HepG2 (cell line): ENCODE measurements around the gene SLC12A2. TPM values are rescaled to one million over a fixed set of nuclear protein-coding genes. Genes with fewer than 3 reads are reported as not detected.
A peak's percentile ranks its signal among the peaks of the same experiment; 100 is the strongest.

Experiments
- ATAC-seq: fragments of 200-7000 bp; cut with Tn5 transposase; 3 replicates; pipeline ENCODE4 v1.9.1; 2020; ENCODE audit warnings: mild to moderate bottlenecking, moderate library complexity
- BruUV-seq: library from RNA; stranded (reverse); fragments of 400-500 nt; replicated peaks from 2 replicates; lab custom pipeline; 2021; lab: Mats Ljungman, UMichigan
- CTCF ChIA-PET: fragments of 300-600 bp; formaldehyde crosslinking; extraction: SDS; loops from one replicate; lab custom pipeline; 2021; ENCODE audit warnings: low total read pairs, inconsistent platforms, low intra/inter-chr PET ratio; lab: Yijun Ruan, JAX
- POLR2A ChIA-PET: fragments of 350-600 bp; sonication (Branson Sonifier 250); formaldehyde crosslinking; loops from one replicate; lab custom pipeline; 2020; ENCODE audit warnings: antibody characterized with exemption, inconsistent platforms; lab: Yijun Ruan, JAX
- DNase-seq: peaks from one replicate; pipeline ENCODE4 v3.0.0-alpha.2; 2015; ENCODE audit warnings: low spot score
- FAIRE-seq: peaks from 3 replicates; lab custom pipeline; 2011; peaks lifted over from hg19 to GRCh38; lab: Jason Lieb, UNC
- H2AFZ ChIP-seq: one replicate; pipeline ENCODE4 v1.6.1; 2011; ENCODE audit warnings: low read length, inconsistent platforms
- H3K27ac ChIP-seq: fragments of 300-600 bp; 3 replicates; pipeline ENCODE4 v1.8.0; 2011; ENCODE audit warnings: mixed run types, mild to moderate bottlenecking, mixed read lengths, low read length, inconsistent platforms; ENCODE audit not compliant: insufficient read depth; ENCODE audit errors: extremely low read length
- H3K27me3 ChIP-seq, 2 experiments: fragments of 200-600 bp in 1 of 2; 2 replicates in 1 of 2; 3 replicates in 1 of 2; pipeline versions ENCODE4 v1.6.0 to v1.8.0; 2011; ENCODE audit warnings: low read length in 2 of 2, mild to moderate bottlenecking in 2 of 2, moderate library complexity in 2 of 2, inconsistent platforms in 1 of 2; ENCODE audit not compliant: insufficient read depth in 2 of 2, control insufficient read depth in 1 of 2
- H3K36me3 ChIP-seq, 2 experiments: fragments of 200-600 bp in 1 of 2; replicated peaks in 1 of 2; 2 replicates in 1 of 2; 3 replicates in 1 of 2; pipeline versions ENCODE4 v1.5.1 to v1.8.0; 2011; ENCODE audit warnings: low read length in 2 of 2, inconsistent platforms in 1 of 2; ENCODE audit not compliant: insufficient read depth in 2 of 2, control insufficient read depth in 1 of 2
- H3K4me1 ChIP-seq: 2 replicates; pipeline ENCODE4 v1.5.1; 2012; ENCODE audit warnings: low read length, inconsistent platforms; ENCODE audit not compliant: insufficient read depth
- H3K4me2 ChIP-seq: 2 replicates; pipeline ENCODE4 v1.6.0; 2011; ENCODE audit warnings: low read depth, low read length, inconsistent platforms
- H3K4me3 ChIP-seq, 3 experiments: fragments of 200-600 bp in 1 of 3; sonication (generic), shearing (Covaris generic) in 1 of 3; replicated peaks in 1 of 3; 2 replicates each; pipeline ENCODE4 v1.5.1; 2011 to 2016; ENCODE audit warnings: low read length in 3 of 3, inconsistent platforms in 2 of 3, low read depth in 2 of 3, mild to moderate bottlenecking in 2 of 3, control low read depth in 1 of 3, mixed read lengths in 1 of 3; ENCODE audit not compliant: insufficient read depth in 1 of 3
- H3K79me2 ChIP-seq: one replicate; pipeline ENCODE4 v1.6.1; 2011; ENCODE audit warnings: low read length, inconsistent platforms; ENCODE audit not compliant: insufficient read depth
- H3K9ac ChIP-seq: 2 replicates; pipeline ENCODE4 v1.6.0; 2011; ENCODE audit warnings: mild to moderate bottlenecking, low read depth, low read length, inconsistent platforms; ENCODE audit not compliant: insufficient read depth
- H3K9me3 ChIP-seq: 2 replicates; pipeline ENCODE4 v1.5.1; 2012; ENCODE audit warnings: mild to moderate bottlenecking, low read length
- H4K20me1 ChIP-seq: 2 replicates; pipeline ENCODE4 v1.6.0; 2011; ENCODE audit warnings: inconsistent platforms, mild to moderate bottlenecking, low read length, moderate library complexity; ENCODE audit not compliant: insufficient read depth
- ATF7 ChIP-seq, 2 experiments: fragments of 450-650 bp in 1 of 2; sonication (generic) in 1 of 2; formaldehyde crosslinking in 1 of 2; IDR thresholded peaks; 2 replicates each; pipeline versions ENCODE4 v1.4.0 to v1.6.1; 2016 to 2020; ENCODE audit warnings: antibody characterized with exemption in 1 of 2, mild to moderate bottlenecking in 1 of 2, missing genetic modification reagents in 1 of 2
- MED13 ChIP-seq: sonication (generic); formaldehyde crosslinking; IDR thresholded peaks from 2 replicates; pipeline ENCODE4 v1.5.0; 2020; ENCODE audit warnings: missing genetic modification reagents
- PATZ1 ChIP-seq: sonication (generic); formaldehyde crosslinking; IDR thresholded peaks from 2 replicates; pipeline ENCODE4 v1.4.0; 2020; ENCODE audit warnings: missing genetic modification reagents
- POLR2AphosphoS2 ChIP-seq: IDR thresholded peaks from 2 replicates; pipeline ENCODE4 v1.6.1; 2011; ENCODE audit warnings: low read depth, low read length, improper control_type of control experiment
- SOX5 ChIP-seq: IDR thresholded peaks from 2 replicates; pipeline ENCODE4 v1.6.1; 2016; ENCODE audit warnings: borderline replicate concordance
- XRCC5 ChIP-seq: fragments of 200-400 bp; formaldehyde crosslinking; optimal IDR thresholded peaks from 2 replicates; pipeline ENCODE3; 2017; ENCODE audit warnings: mild to moderate bottlenecking, low read length
- WGBS: methylation state at CpG from one replicate; pipeline ENCODE4 v1.1.6; 2017; ENCODE audit warnings: low lambda C conversion rate; 5-methylcytosine and 5-hydroxymethylcytosine counted together
- in situ Hi-C: cut with HindIII; loops from 2 replicates; pipeline ENCODE4 v1.10.0; 2017; ENCODE audit warnings: low pct_unique_long_range_greater_than_20kb; ENCODE audit not compliant: extremely low pct_ligation_motif_present
- intact Hi-C: fragments of 100-400 bp; cut with micrococcal nuclease; formaldehyde crosslinking; loops from one replicate; pipeline ENCODE4 v1.10.0; 2022; ENCODE audit not compliant: unreplicated experiment
- polyA plus RNA-seq, 8 experiments: library from polyadenylated mRNA; depleted of rRNA in 3 of 8; stranded (reverse) in 7 of 8; unstranded in 1 of 8; fragments of >200 nt; fragmentation: Illumina TruSeq in 4 of 8; extraction: Trizol in 4 of 8; gene quantifications; 2 replicates each; pipeline versions ENCODE4 v1.2.1 to v1.2.3, GENCODE V29; 2011 to 2016; ENCODE audit warnings: low read depth in 4 of 8, missing spikeins in 1 of 8, mixed read lengths in 1 of 8; ENCODE audit not compliant: insufficient read depth in 1 of 8
- total RNA-seq, 5 experiments: library from RNA; depleted of rRNA; stranded (reverse); fragments of >200 nt; fragmentation: Illumina TruSeq; extraction: Trizol; gene quantifications; 2 replicates each; pipeline ENCODE4 v1.2.3, GENCODE V29; 2016; ENCODE audit warnings: low read depth in 1 of 5
- TF ChIP-seq, protein P1 (sequence below): sonication (generic); formaldehyde crosslinking; IDR thresholded peaks from 2 replicates; pipeline ENCODE4 v1.5.1; 2020; ENCODE audit warnings: mild to moderate bottlenecking, missing genetic modification reagents, borderline replicate concordance
- TF ChIP-seq, protein P2 (sequence below): sonication (generic); formaldehyde crosslinking; IDR thresholded peaks from 2 replicates; pipeline ENCODE4 v1.4.0; 2020; ENCODE audit warnings: mild to moderate bottlenecking, missing genetic modification reagents
- TF ChIP-seq, protein P3 (sequence below): sonication (generic); formaldehyde crosslinking; IDR thresholded peaks from 2 replicates; pipeline ENCODE4 v1.4.0; 2020; ENCODE audit warnings: low read depth, mild to moderate bottlenecking, missing genetic modification reagents

Gene SLC12A2
- total and polyA plus RNA-seq, 2 of the 13 experiments (the other 11 are each of a cell fraction or from before 2014, with no cell fraction given): 4.0 to 9.7 TPM

- in situ Hi-C loops: no loop called here
- ChIA-PET CTCF (no interaction called here), POLR2A (no interaction called here)
- Histone ChIP-seq H2AFZ (no peak overlapping the region), H3K9ac (no peak overlapping the region), H3K27me3 (no peaks in the 10 kb centered on the region), H3K9me3 (no peaks in the 10 kb centered on the region), H3K79me2 (no peaks in the 10 kb centered on the region), H4K20me1 (no peaks in the 10 kb centered on the region), H3K36me3 (no peaks in the 10 kb centered on the region), H3K27ac (no peak overlapping the region), H3K4me3 (no peak overlapping the region), H3K4me2 (no peak overlapping the region), H3K4me1 (no peaks in the 10 kb centered on the region)
- FAIRE-seq: no peak
- 50% methylated on average over 2 of the region's 2 CpGs for WGBS
- no TSS peak for BruUV-seq
- TF ChIP-seq PATZ1 (CRISPR knock-in tag) (no peak), ATF7 (IDR thresholded peaks at IDR 0.05) (peak; percentile 65), ATF7 (CRISPR knock-in tag; IDR thresholded peaks at IDR 0.05) (no peak), SOX5 (CRISPR knock-in tag) (no peak)
- ATAC-seq: no peak
- intact Hi-C loops: no loop called here
- DNase-seq: no peak
These were observed 85.9 kb downstream of the SLC12A2 start for GRCh38 chr5:128169401-128170017.

GRCh38 chr5:128172102-128172501, 88.5 kb downstream of the SLC12A2 start:
- Histone ChIP-seq H3K4me1 (no peaks in the 10 kb centered on the region), H3K9ac (no peak overlapping the region), H3K79me2 (no peaks in the 10 kb centered on the region), H3K27ac (no peak overlapping the region), H3K27me3 (no peaks in the 10 kb centered on the region), H4K20me1 (no peaks in the 10 kb centered on the region), H3K4me3 (no peak overlapping the region), H3K4me2 (no peak overlapping the region), H3K9me3 (no peaks in the 10 kb centered on the region), H2AFZ (no peak overlapping the region), H3K36me3 (no peaks in the 10 kb centered on the region)
- no peak for DNase-seq
- WGBS: 45% methylated on average over 1 of the region's 1 CpG
- FAIRE-seq: no peak
- POLR2A ChIA-PET: no interaction called here
- no TSS peak for BruUV-seq
- CTCF ChIA-PET: no interaction called here
- intact Hi-C loops (no loop called here), in situ Hi-C loops (no loop called here)
- ATAC-seq: no peak
- TF ChIP-seq XRCC5 (no peak), POLR2AphosphoS2 (no peak), MED13 (CRISPR knock-in tag) (no peak)
- TF ChIP-seq, protein P1, sequence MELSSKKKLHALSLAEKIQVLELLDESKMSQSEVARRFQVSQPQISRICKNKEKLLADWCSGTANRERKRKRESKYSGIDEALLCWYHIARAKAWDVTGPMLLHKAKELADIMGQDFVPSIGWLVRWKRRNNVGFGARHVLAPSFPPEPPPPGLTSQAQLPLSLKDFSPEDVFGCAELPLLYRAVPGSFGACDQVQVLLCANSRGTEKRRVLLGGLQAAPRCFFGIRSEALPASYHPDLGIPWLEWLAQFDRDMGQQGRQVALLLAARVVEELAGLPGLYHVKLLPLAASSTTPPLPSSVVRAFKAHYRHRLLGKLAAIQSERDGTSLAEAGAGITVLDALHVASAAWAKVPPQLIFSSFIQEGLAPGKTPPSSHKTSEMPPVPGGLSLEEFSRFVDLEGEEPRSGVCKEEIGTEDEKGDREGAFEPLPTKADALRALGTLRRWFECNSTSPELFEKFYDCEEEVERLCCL (CRISPR knock-in tag): no peak
- TF ChIP-seq, protein P2, sequence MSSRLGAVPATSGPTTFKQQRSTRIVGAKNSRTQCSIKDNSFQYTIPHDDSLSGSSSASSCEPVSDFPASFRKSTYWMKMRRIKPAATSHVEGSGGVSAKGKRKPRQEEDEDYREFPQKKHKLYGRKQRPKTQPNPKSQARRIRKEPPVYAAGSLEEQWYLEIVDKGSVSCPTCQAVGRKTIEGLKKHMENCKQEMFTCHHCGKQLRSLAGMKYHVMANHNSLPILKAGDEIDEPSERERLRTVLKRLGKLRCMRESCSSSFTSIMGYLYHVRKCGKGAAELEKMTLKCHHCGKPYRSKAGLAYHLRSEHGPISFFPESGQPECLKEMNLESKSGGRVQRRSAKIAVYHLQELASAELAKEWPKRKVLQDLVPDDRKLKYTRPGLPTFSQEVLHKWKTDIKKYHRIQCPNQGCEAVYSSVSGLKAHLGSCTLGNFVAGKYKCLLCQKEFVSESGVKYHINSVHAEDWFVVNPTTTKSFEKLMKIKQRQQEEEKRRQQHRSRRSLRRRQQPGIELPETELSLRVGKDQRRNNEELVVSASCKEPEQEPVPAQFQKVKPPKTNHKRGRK (CRISPR knock-in tag): no peak
- TF ChIP-seq, protein P3, sequence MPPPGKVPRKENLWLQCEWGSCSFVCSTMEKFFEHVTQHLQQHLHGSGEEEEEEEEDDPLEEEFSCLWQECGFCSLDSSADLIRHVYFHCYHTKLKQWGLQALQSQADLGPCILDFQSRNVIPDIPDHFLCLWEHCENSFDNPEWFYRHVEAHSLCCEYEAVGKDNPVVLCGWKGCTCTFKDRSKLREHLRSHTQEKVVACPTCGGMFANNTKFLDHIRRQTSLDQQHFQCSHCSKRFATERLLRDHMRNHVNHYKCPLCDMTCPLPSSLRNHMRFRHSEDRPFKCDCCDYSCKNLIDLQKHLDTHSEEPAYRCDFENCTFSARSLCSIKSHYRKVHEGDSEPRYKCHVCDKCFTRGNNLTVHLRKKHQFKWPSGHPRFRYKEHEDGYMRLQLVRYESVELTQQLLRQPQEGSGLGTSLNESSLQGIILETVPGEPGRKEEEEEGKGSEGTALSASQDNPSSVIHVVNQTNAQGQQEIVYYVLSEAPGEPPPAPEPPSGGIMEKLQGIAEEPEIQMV: no peak
